Midbrain (tissue), 1 donor: ENCODE data around the gene PLBD1.

Source experiments
- DNase-seq: peaks from one replicate; lab custom pipeline; 2025; lab: John Stamatoyannopoulos, UW

PLBD1 gene

DNA sequence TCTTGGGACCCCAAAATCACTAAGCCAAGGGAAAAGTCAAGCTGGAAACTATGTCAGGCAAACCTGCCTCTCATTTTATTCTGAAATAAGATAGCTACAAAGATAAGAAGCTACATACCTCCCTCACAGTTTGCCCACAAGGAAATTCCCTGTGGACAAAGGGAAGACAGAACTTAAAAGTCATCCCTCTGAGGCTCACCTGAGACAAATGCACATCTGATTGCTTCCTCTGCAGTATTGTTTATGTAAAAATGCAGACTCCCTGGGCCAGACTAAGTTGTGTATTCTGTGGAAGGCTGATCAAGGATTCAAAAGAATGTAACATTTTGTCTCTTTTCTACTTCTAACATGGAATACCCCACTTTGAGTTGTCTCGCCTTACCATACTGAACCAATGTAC lies 2.5 kb upstream of the PLBD1 start:
- DNase-seq = no peak

DNA sequence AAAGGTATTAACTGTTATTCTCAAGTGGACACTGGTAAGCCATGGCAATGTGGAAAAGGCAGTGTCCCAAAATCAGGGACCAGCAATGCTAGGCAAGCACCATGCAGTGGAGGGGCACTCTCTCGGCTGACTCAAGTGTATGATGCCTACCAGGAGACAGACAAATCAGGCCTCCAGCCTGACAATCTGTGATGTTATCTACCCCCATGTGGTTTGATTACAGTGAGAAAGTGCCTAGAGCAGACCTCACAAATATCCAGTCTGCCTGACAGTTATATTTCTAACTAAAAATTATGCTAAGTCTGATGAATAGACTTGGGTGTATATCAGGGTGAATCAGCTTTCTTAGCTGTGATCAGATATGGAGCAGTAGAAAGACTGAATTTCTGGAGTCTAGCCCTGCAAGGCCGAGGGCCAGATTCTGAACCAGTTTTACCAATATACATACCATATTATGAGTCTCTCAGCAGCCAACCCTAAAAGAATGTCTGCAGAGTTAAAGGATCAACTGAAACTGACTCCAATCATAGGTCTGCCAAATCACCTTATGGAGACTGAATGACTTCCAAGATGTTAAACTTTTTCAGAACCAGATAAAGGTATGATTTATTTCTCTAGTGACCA lies 3.2 kb downstream of the PLBD1 start:
- no peak for DNase-seq

DNA sequence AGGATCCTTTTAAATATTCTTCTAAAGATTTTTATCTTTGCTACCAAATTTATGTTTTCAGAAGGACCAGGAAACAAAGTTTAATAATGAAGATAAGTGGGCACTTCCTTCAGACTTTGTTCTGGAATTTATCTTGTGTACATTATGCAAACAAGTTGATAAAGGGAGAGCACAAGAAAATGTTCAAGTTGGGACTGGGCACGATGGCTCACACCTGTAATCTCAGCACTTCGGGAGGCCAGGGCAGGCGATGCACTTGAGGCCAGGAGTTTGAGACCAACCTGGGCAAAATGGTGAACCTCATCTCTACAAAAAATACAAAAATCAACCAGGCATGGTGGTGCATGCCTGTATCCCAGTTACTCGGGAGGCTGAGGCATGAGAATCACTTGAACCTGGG lies 4.6 kb downstream of the PLBD1 start:
- DNase-seq = no peak

DNA sequence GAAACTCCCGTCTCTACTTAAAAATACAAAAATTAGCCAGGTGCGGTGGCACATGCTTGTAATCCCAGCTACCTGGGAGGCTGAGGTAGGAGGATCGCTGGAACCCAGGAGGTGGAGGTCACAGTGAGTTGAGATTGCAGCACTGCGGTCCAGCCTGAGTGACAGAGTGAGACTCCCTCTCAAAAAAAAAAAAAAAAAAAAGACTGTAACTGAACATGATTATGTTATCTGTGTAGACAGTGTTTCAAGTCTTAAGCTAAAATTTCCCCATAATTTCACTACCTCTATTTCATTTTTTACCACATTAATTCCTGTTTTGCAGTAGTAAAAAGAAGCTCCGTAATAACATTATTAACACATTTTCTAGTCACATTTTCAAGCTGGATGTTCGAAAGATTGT lies 5.4 kb downstream of the PLBD1 start:
- DNase-seq = no peak

DNA sequence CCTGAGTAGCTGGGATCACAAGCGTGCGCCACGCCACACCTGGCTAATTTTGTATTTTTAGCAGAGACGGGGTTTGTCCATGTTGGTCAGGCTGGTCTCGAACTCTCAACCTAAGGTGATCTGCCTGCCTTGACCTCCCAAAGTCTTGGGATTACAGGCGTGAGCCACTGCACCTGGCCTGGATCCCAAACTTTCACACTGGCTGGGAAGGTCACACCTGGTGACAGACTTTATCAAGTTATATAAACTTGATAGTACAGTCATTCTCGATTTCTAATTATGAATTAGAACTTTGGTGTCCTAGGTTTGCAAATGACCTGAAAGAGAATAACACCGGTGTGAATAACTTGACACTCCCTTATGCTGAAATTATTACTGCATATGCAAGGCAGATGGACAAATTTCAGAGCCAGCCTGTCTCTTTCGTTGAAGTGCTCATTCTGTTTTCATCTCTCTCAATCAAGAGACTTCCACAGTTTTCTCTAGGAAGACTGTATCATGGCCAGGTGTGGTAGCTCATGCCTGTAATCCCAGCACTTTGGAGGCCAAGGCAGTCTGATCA lies 5.9 kb downstream of the PLBD1 start:
- DNase-seq = no peak

DNA sequence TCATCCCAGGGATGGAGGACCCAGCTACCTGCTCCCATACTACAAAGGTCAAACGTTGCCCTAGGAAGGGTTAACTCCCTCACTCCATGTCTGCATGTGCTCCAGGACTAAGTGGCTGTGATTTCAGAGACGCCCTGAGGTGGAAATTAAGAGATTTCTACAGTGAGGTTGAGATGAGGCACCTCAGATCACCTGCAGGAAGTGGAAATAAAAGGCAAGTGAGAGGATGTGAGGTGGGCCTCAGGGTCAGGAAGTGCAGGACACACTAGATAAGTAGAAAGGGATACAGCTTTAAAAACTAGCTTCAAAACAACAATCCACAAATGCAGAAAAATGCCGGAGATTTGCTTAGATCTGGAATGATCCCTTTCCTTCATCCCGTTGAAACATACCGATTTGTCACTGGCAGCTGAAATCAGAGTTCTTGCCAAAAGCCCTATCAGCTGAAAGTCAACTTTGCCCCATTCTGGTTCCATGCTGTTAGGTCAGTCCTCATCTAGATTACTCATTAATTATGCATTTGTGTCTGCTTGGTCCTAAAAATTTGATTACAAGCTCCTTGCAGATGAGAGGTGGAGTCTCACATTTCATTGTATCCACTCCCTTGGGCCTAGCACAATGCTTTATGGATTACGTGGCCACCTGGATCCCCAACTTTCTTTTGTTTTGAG lies 6.6 kb downstream of the PLBD1 start:
- DNase-seq = no peak

DNA sequence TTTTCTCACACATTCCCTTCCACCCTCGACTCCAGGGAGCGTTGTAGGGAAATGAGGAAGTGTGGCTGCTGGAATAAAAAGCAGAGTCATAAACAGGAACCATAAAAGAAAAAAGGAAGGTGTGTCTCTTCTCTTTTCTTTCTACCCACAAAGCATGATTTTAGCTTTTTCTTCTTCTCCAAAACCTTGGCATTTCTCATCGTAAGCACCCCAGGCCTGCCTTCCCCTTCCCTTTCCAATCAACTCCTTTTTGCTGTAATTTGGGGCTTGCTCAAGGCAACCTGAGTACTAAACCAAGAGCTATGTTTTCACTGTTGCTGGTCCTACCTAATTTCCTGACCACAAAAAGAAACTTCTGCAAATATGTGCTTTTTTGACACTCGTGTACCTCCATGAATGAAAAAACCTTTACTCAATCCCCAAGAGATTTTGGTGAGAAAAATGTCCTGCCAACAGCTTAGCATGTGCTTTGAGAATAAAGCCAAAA lies 9.2 kb downstream of the PLBD1 start:
- no peak for DNase-seq

DNA sequence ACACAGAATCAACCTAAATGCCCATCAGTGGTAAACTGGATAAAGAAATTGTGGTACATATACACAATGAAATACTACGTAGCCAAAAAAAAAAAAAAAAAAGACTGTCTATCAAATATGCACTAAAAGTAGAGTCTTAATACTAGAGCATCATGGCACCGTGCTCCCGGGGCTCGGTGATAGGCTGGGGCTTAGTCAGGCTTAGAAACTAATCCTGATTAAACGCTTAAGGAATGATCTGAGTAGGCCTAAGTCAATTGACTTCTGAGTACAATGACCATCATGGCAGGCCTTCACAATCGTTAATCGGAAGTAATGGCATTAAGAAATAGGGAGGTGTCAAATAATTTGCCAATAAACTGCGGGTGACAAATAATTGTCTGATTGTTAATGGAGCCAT lies 9.7 kb downstream of the PLBD1 start:
- DNase-seq = no peak

DNA sequence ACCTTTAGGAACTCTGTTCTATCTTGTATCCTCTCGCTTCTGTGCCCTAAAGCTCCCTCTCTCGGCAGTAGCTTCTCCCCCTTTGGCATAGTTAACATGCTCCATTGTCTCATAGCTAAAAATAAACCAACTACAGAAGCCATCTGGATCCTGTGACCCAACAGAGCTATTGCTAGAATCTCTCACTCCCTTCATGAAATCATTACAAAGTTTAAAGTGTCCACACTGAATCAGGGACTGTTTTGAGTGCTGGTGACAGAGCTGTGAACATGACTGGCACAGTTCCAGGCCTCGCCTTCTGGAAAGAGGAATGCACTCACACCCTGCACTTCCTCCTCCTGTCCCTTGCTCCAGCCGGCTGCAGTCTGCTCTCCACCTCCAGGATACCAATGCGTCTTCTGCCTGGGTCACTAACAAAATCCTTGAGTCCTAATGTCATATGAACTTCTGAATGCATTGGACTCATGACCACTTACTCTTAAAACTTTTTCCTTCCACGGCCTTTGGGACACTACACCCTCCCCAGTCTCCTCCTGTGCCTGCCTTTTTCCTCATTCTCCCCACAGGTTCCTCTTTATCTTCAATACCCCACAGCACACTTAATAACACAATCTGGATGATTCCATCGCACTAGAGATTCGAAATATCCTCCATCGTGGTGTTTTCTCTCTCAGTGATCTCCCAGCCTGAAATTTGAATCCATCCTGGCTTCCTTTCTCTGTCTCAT lies 13.2 kb downstream of the PLBD1 start:
- DNase-seq = peak; percentile 49

DNA sequence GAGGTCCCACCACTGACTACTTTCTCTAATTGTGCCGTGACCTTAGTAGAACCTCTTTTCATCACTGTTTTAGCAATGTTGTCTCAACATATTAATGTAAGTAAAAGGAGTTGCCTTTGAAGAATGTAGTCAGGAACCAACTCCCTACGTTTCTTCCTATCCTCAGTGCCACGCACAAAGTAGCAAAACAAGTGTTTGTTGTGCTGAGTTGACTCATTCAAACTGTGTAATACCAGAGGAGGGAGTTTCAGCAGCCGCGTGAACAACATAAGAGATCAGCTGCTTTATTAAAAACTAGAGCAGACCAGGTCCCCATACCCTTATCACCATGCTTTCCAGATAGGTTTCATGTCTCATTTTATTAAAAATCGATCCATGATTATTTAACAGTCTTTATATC lies 19.1 kb downstream of the PLBD1 start:
- no peak for DNase-seq

DNA sequence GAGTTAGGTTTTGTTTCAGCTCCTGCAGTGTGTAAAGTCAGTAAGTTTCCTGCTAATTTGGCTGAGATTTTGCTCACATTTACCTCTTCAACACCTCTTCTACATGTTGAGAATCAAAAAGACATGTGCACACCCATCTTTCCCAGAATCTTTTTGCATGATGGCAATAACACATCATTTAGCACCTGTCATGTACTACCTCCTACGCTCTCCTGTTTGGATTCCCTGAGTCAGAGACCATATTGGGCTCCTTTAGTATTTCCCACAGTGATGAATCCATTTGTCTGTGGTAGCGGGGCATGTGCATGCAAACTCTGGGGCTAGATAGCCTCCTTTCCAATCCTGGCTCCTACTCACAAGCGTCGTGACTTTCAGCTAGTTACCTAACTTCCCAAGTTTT lies 20.1 kb downstream of the PLBD1 start:
- DNase-seq = no peak

DNA sequence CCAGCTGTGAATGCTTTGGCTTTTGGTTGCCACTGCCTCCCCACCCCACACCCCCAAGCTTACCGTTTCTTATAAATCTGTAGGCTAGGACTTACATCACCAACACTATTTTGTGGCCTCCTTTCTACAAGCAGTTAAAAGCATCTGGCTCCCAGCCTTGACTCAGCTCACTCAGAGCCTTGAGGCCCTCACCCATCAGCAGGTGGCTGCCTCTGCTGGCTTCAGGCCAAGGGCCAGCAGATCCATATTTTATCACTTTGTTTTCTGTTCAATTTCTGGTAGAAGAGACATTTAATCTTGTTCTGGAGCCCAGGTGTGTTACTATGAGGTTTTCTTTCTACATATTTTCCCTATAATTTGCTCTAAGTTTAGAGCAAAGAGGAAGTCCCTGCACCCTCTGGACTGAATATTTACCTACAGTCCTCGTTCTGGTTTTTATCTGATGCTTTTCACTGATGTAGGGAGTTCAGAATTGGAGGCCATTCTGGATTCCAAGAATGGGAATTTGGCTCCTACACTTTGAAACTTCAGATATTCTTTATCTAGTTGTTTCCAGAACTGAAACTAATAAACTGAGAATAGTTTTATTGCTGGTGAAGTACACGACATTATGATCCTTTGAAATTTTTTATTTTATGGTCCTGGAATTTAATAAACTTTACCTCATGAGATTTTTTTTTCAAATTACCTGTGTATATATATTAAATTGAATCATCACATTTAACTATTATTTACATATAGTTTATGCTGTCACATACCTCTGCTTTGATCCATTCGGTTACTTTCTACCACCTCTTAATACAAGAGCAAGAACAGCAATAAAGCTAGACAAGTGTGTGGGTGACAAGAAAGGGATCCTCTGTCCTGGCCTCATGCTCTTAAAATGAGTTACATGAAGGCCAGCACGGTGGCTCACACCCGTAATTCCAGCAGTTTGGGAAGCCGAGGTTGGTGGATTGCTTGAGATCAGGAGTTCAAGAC lies 22.2 kb downstream of the PLBD1 start:
- no peak for DNase-seq

DNA sequence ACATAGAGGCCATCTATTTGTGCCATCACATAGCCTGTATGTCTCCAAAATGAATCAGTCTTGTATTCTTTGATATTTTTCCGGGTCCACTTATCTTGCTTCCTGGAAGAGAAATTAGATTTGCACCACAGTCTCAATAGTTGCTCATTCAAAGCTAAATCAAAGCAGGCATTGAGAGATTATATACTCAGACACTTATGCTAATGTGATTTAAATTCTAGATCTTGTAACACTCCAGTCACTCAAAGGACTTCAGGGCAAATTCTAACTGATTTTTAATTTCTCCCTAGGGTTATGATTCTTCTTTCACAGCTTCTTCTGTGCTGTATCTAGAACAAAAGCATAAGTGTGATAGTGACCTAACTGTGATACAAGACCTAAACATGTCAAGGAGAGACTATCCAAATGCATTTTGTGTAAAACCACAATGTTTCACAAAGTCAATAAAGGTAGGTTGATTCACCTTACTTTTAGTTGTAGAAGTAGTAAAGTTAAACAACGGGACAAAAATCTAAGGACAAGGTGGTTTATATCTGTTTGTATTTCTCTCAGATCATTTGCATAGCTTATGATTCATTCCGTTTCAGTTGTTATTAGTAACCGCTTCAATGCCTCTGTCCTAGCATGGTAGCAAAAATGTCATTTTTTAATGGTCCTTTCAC lies 26.8 kb downstream of the PLBD1 start:
- DNase-seq = no peak

DNA sequence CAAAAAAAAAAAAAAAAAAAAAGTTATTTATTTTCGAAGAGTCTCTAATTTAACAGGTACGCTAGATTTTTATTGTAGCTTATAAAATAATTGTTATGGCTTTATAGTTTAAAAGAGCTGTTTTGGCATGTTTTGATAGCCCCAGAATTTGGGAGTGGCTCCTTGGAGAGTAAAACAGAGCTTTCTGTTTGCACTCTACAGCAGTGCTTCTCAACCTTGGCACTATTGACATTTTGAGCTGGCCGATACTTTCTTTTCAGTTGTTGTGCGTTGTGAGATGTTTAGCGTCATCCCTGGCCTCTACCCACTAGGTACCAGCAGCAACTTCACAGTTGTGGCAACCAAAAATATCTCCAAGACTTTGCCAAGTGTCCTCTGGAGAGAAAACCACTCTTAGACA lies 30.6 kb downstream of the PLBD1 start:
- DNase-seq = no peak

DNA sequence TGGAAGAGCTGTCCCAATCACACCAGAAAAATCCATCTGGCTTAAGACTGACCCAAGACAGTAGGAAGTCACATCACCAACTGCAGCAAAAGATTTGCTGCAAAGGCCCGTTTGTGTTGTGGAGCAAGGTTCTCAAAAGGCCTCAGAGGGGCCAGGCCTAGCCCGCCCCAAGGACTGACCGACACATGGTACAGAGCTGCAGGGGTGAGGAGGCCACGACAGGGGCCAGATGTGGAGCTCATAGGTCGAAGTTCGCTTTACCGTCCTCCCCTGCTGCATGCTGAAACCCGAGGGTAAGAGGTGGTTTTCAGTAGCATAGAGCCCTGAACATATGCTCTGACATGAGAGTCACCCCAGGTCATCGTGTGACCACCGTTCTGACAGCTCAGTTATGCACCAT lies 35.5 kb downstream of the PLBD1 start:
- no peak for DNase-seq

DNA sequence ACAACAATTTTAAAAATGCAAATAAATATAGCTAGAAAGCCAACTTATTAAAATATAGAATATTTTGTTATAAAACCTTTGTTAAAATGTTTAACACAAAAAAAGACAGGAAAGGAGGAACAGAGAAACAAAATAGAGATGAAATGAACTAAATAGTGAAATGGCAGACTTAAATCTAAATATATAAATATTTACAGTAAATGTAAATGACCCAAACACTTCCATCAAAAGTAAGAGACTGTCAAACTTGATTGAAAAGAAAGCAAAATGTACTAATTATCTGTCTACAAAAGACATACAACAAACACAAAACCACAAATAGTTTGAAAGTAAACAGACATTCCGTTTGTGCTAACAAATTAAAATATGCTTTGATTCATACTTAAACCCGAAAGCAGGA lies 41.7 kb downstream of the PLBD1 start:
- DNase-seq = no peak

DNA sequence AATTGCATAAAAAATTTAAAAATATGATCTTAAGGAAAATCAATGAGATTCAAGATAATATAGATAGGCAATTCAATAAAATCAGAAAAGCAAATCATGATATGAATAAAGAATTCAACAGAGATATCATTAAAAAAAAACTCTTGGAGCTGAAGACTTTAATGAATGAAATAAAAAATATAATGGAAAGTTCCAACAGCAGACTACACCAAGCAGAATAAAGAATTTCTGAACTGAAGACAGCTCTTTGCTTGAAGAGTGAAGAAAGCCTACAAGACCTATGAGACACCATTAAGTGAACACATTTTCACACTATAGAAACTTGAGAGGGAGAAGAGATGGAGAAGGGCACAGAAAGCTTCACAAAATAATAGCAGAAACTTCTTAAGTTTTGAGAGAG lies 45.9 kb downstream of the PLBD1 start:
- DNase-seq = no peak

DNA sequence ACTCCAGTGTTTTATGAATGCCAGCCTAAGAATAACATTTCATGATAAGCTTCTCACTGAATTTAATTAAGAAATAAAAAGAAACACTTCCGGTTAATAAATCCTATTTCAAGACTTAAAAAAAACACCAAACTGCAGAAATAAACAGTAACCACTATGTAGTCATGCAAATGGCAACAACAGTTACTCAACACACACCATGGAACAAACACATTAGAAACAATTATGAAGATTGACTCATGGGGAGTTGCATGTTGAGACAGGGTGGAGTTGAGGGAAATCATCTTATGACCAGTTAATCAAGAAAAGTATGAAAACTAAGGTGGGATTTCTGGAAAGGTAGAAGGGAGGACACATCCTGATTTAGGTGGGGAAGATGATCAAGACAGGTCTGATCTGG lies 52.7 kb downstream of the PLBD1 start:
- DNase-seq = no peak

DNA sequence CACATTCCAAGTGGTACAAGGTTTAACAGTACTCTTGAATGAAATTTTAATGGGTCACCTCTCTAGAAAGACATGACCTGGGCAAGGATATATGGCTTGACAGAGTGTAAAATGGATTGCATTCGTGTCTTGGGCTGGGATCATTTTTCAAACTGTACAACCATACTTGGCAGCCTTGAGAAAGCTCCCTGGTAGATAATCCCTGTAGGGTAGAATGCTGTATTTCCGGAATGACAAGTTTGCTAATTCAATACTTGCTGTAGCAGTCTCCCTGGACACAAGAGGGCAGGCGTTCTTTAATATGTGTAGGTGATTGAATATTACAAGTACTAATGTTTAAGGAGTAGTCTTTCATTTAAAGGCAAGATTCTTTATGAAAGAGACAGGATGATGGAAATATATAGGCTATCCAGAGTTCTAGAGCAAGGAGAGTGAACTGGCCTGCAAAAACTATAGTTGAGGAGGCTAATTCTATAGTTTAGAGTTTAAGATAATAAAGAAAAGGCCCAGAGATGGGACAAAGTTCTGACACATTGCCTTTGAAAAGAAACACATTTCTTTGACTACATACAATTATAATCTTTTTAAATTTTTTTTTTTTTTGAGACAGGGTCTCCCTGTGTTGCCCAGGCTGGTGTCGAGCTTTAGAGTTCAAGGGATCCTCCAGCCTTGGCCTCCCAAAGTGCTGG lies 53.4 kb downstream of the PLBD1 start:
- DNase-seq = peak; percentile 2

DNA sequence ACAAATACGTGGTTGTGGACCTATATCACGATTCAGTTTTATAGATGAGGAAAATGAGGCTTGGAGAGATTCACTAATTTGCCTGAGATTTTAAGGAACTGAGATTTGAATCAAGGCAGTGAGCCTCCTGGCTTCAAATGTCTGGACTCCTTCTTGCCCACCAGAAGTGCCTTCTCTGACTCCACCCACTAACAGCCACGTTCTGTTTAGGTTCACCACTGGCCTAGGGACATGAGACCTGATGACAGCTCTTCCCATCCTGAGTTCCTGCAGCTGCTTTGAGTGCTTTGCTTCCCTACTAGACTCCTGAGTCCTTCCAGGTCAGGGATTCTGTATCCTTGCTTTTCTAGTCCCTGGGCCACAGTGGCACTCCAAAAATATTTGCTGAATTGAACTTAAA lies 57.1 kb downstream of the PLBD1 start:
- DNase-seq = no peak
